ENCODE data around the gene NFU1. TPM values are rescaled to one million over a fixed set of nuclear protein-coding genes. Genes with fewer than 3 reads are reported as not detected.

NFU1 gene
- total and polyA plus RNA-seq, 9 of the 15 experiments (the other 6 are each of a cell fraction or from before 2014, with no cell fraction given), result 33.3 to 61.8 (median 53.7) TPM

DNA sequence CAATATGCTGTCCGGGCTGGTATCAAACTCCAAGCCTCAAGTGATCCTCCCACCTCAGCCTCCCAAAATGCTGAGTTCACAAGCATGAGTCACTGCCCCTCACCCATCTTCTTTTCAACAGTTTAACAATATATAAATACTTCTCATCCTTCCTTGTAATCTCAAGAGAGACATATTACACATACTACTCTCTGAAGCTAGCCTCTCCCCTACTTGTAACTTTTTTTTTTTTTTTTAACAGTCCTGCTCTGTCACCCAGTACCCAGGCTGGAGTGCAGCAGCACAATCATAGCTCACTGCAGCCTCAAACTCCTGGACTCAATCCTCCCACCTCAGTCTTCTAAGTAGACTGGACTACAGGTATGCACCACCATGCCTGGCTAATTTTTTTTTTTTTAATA is 55.9 kb downstream of the NFU1 start (continued):
- TF ChIP-seq TGIF2 (CRISPR knock-in tag; IDR thresholded peaks at IDR 0.05) (no peak), MAZ (CRISPR knock-in tag; conservative IDR thresholded peaks at IDR 0.05 in 1 of 2, IDR thresholded peaks at IDR 0.05 in 1 of 2) (no peak), FOXO4 (CRISPR knock-in tag; IDR thresholded peaks at IDR 0.05) (no peak), SMAD4 (CRISPR knock-in tag; conservative IDR thresholded peaks at IDR 0.05) (no peak), HDAC1 (IDR thresholded peaks at IDR 0.05) (no peak; a peak in 1 of 4 replicates)

- BruUV-seq (replicated peaks), result no TSS peak
- H3K36me3 ChIP-seq (ENCODE audit: control insufficient read depth, insufficient read depth, low read length), result peaks cover 7% of the 10 kb centered on the region; the same call in 2 of the 3 replicates
- H3K4me2 ChIP-seq (ENCODE audit: insufficient read depth, low read length), result peak overlapping the region; percentile 20
- H3K79me2 ChIP-seq (ENCODE audit: control insufficient read depth, insufficient read depth, low read length), result peaks cover 97% of the 10 kb centered on the region
- ATAC-seq, result no peak
- peak overlapping the region; percentile 80; the same call in 2 of the 3 replicates for H3K27ac ChIP-seq (ENCODE audit: extremely low read depth, low read depth, low read length)
- FAIRE-seq, result no peak
- H3K27me3 ChIP-seq (ENCODE audit: control insufficient read depth in 2 of 2, insufficient read depth in 2 of 2, low read length in 2 of 2), result no peaks in the 10 kb centered on the region
- intact Hi-C loops (cut with micrococcal nuclease), result no loop called here
- DNase-seq (ENCODE audit: extremely low read depth in 1 of 4, low spot score in 3 of 4), result no peak
- no peak overlapping the region for H3K9ac ChIP-seq (ENCODE audit: insufficient read depth in 1 of 2, low read depth in 2 of 2, low read length in 2 of 2)
- CTCF ChIA-PET (ENCODE audit: low intra/inter-chr PET ratio), result no interaction called here
- H2AFZ ChIP-seq (ENCODE audit: low read depth, low read length), result no peak overlapping the region
- no peak overlapping the region for H3K4me3 ChIP-seq
- POLR2A ChIA-PET, result interaction anchor here (0.7 to 2.4 kb wide), 7 partner anchors 10 to 441 kb away, joined by 3 to 12 read pairs (median 4); partner anchors contain the start of gene NFU1
- in situ Hi-C loops (cut with MboI), result no loop called here
- H3K4me1 ChIP-seq (replicated peaks in 1 of 2; ENCODE audit: control insufficient read depth in 2 of 2, insufficient read depth in 2 of 2, low read length in 2 of 2), result peaks cover 15 to 26% of the 10 kb centered on the region in 2 experiments; a peak in 4 of 5 replicates
- WGBS (ENCODE audit: insufficient coverage, low coverage, missing lambda C conversion rate), result 85% methylated on average over 12 of the region's 12 CpGs
- H3K9me3 ChIP-seq (replicated peaks; ENCODE audit: control insufficient read depth, insufficient read depth, low read depth, low read length), result no peaks in the 10 kb centered on the region
- peaks cover 19% of the 10 kb centered on the region; the same call in 1 of the 2 replicates for H4K20me1 ChIP-seq (replicated peaks; ENCODE audit: control insufficient read depth, insufficient read depth, low read length)
- no peaks in the 10 kb centered on the region for H3K9me1 ChIP-seq (ENCODE audit: control insufficient read depth, insufficient read depth, low read length)
- TF ChIP-seq ATF3 (IDR thresholded peaks at IDR 0.05) (peak; percentile 38; the same call in 1 of the 2 replicates), ATF3 (CRISPR knock-in tag; conservative IDR thresholded peaks at IDR 0.05) (no peak), ZNF121 (CRISPR knock-in tag; conservative IDR thresholded peaks at IDR 0.05) (0 out of 2 replicates have a peak, but pooled peaks have one; percentile 16), ETV5 (CRISPR knock-in tag; IDR thresholded peaks at IDR 0.05; ENCODE audit: low read depth) (no peak), MTF1 (CRISPR knock-in tag; IDR thresholded peaks at IDR 0.05; ENCODE audit: borderline replicate concordance) (no peak), POLR2A (conservative IDR thresholded peaks at IDR 0.05) (0 out of 2 replicates have a peak, but pooled peaks have one; percentile 2), CEBPG (CRISPR knock-in tag; IDR thresholded peaks at IDR 0.05) (no peak), CEBPG (tag; conservative IDR thresholded peaks at IDR 0.05 in 1 of 2, IDR thresholded peaks at IDR 0.05 in 1 of 2) (peak in 1 of 2 experiments; percentile 63; a peak in 2 of 4 replicates)
These were observed 56.9 kb downstream of the NFU1 start for GRCh38 chr2:69380072-69380917.

Data from K562 (cell line).